ENCODE data around the gene FSTL4. TPM values are rescaled to one million over a fixed set of nuclear protein-coding genes. Genes with fewer than 3 reads are reported as not detected.

FSTL4 gene
- total and polyA plus RNA-seq, 2 of the 13 experiments (the other 11 are each of a cell fraction or from before 2014, with no cell fraction given) = 2.1 to 3.0 TPM

- TF ChIP-seq NCOR1 (IDR thresholded peaks at IDR 0.05; ENCODE audit: borderline replicate concordance, low read length) (no peak), ZBTB3 (CRISPR knock-in tag; IDR thresholded peaks at IDR 0.05; ENCODE audit: borderline replicate concordance, low read depth) (no peak), SALL2 (CRISPR knock-in tag; IDR thresholded peaks at IDR 0.05) (peak; percentile 55; the same call in 1 of the 2 replicates), HNRNPUL1 (IDR thresholded peaks at IDR 0.05; ENCODE audit: low read depth, low read length) (no peak), BHLHE40 (IDR thresholded peaks at IDR 0.05; ENCODE audit: low read length) (no peak), DNMT1 (CRISPR knock-in tag; IDR thresholded peaks at IDR 0.05) (no peak), KIAA2018 (CRISPR knock-in tag; IDR thresholded peaks at IDR 0.05; ENCODE audit: borderline replicate concordance) (no peak), MYNN (CRISPR knock-in tag; IDR thresholded peaks at IDR 0.05; ENCODE audit: low read depth) (no peak), ZNF274 (CRISPR knock-in tag; IDR thresholded peaks at IDR 0.05) (peak; percentile 67), SNAPC2 (CRISPR knock-in tag; IDR thresholded peaks at IDR 0.05) (no peak), RBAK (CRISPR knock-in tag; IDR thresholded peaks at IDR 0.05) (no peak), CBX1 (IDR thresholded peaks at IDR 0.05; ENCODE audit: low read depth) (no peak), ZBTB42 (CRISPR knock-in tag; IDR thresholded peaks at IDR 0.05) (no peak), MEIS1 (CRISPR knock-in tag; IDR thresholded peaks at IDR 0.05; ENCODE audit: borderline replicate concordance) (no peak), ZNF691 (CRISPR knock-in tag; IDR thresholded peaks at IDR 0.05; ENCODE audit: borderline replicate concordance, low read depth) (no peak), ZNF569 (CRISPR knock-in tag; IDR thresholded peaks at IDR 0.05; ENCODE audit: borderline replicate concordance) (no peak), POLR2AphosphoS5 (IDR thresholded peaks at IDR 0.05; ENCODE audit: low read depth, low read length) (no peak), ZSCAN31 (CRISPR knock-in tag; IDR thresholded peaks at IDR 0.05; ENCODE audit: low read depth) (no peak), JUNB (CRISPR knock-in tag; IDR thresholded peaks at IDR 0.05; ENCODE audit: borderline replicate concordance) (no peak), GATAD2A (CRISPR knock-in tag; IDR thresholded peaks at IDR 0.05) (peak; percentile 70), HNF4A (CRISPR knock-in tag; IDR thresholded peaks at IDR 0.05) (peak; percentile 53)
Measured at GRCh38 chr5:133265720-133266526, 346.4 kb downstream of the FSTL4 start (continued).

Measured in HepG2 (cell line).